Stimulated activated CD8-positive, alpha-beta memory T cell treated with anti-CD3 and anti-CD28 coated beads, Interleukin-12 subunit alpha, Interleukin-12 subunit beta, amount 100 ng/mL, for 24 hours (primary cell): Measurements from ENCODE around the gene KRTAP12-2.
"Not testable (repeated sequence)": the region's sequence is repeated elsewhere in the genome, so short reads cannot be mapped to it uniquely, and the experiment has no call there.

Source experiments
- DNase-seq: peaks from one replicate; pipeline ENCODE4 v3.0.0-alpha.2; 2020; ENCODE audit errors: extremely low read depth

The KRTAP12-2 gene

DNA sequence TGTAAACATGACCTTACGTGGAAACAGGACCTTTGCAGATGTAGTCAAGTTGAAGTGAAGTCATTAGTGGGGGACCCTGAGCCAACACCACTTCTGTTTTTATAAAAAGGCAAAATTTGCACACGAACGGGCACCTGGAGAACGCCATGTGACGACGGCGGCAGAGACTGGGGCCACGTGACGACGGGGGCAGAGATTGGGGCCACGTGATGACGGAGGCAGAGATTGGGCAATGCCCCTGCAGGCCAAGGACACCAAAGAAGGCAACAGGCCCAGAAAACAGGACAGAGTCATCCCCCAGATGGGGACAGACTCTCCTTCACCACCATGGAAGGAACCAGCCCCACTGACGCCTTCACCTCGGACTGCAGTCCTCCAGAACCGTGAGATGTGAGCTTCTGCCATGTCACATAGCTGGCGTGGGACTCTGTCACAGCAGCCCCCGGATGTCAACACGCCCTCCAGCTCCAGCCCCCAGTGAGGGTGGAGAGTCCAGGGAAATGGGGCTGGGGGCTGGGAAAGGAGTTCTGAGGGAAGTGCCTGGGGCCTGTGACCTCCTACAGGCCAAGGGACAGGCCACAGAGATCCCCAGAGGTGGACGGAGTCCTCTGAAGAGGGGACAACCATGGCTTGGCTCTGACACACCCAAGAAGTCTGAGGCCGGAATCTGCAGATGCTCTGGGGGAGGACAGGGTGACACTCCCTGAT, 16.3 kb downstream of the KRTAP12-2 start:
- no peak for DNase-seq

DNA sequence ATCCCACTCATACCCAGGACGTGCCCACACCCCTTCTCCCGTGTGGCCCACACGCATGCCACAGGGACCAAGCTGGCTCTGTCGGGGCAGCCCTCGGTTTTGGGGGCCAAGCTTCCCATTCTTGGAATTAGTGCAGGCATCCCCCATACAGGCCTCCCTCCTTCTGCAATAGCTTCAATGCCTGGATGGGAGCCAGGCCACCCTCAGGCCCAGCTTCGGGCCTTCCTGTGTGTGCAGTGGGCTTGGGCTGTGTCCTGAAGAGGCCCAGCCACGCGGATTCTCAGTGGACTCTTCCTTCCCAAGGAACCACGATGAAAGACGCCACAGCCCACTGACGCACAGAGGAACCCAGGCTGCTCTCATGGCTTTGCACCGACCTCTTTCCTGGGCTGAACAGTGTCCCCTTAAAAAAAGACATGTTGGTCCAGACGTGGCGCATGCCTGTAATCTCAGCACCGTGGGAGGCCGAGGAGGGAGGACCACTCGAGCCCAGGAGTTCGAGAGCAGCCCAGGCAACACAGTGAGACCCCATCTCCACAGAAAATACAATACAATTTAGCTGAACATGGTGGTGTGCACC, 17.1 kb downstream of the KRTAP12-2 start:
- no peak for DNase-seq

DNA sequence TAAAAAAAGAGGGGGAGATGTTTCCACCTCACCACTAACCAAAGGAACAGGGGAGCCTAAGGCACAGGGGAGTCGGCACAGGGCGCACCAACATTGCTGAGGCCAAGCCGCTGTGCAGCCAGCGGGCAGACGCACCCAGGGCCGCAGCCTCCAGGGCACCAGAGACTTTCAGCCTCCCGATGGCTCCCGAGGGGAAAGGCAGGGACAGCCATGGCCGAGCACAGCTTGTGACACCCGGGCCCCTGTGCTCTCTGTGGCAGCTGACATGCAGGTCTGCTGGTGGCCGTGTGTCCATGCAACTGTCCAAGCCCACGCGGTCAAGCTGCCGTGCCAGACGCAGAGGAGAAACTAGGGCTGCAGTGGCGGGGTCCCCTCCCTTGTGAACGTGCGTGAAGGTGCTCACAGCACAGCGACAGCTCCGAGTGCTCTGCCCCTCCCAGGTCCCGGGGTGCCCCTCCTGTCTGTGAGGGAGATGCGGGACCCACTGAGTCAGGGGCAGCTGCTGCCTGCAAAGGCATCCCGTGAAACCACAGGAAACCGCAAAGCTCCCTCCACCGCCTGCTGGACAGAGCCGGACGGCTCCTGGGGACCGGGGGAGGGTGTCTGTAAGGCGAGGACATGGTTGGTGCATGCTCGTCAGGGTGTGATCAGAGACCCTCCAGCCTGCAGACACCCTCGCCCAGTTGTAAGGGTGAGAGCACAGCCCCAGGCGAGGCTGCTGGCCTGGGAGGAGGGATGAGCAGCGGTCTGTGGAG, 18.0 kb downstream of the KRTAP12-2 start:
- no peak for DNase-seq

DNA sequence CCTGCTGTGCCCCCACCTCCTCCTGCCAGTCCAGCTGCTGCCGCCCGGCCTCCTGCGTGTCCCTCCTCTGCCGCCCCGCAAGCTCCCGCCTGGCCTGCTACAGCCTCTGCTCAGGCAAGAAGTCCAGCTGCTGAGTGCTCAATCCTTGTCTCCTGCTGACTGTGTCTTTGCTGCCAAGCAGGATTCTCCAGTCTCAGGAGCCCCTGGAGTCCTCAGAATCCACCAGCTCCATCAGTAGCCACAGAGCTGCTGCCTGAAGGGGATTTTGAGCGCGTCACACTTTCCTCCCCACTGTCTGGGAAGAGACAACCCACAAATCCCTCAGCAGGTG, 19.5 kb downstream of the KRTAP12-2 start:
- no peak for DNase-seq

DNA sequence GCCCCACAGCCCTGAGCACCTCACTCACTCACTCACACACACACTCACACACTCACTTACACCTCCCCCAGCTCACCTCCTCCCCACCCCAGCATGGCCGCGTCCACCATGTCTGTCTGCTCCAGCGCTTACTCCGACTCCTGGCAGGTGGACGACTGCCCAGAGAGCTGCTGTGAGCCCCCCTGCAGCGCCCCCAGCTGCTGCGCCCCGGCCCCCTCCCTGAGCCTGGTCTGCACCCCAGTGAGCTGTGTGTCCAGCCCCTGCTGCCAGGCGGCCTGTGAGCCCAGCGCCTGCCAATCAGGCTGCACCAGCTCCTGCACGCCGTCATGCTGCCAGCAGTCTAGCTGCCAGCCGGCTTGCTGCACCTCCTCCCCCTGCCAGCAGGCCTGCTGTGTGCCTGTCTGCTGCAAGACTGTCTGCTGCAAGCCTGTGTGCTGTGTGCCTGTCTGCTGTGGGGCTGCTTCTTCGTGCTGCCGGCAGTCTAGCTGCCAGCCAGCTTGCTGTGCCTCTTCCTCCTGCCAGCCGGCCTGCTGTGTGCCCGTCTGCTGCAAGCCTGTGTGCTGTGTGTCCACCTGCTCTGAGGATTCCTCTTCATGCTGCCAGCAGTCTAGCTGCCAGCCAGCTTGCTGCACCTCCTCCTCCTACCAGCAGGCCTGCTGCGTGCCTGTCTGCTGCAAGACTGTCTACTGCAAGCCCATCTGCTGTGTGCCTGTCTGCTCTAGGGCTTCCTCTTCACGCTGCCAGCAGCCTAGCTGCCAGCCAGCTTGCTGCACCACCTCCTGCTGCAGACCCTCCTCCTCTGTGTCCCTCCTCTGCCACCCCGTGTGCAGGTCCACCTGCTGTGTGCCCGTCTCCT, 20.1 kb downstream of the KRTAP12-2 start, which contains the start of gene KRTAP10-11:
Gene KRTAP10-11, plus strand, starts transcription at position 49 of the 856 bp plus-strand sequence. Its CDS starts 45 bp downstream, at position 94.
- DNase-seq = not testable (repeated sequence)

DNA sequence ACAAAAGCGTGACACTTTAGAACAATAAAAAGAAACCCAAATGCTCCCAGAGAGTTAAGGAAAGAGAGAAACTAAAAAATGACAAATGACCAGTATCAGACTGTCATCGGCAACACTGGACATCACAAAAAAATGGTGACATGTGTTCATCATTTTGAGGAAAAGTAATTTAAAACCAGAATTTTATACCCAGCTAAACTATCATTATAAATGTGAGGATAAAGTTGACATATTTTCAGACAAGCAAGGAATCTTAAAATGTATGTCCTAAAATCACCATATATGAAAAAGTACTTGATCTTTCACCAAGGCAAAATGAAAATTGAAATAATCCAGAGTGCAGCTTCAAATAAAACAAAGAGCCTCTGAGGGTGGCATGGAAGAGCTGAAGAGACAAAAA, 21.8 kb downstream of the KRTAP12-2 start:
- no peak for DNase-seq

DNA sequence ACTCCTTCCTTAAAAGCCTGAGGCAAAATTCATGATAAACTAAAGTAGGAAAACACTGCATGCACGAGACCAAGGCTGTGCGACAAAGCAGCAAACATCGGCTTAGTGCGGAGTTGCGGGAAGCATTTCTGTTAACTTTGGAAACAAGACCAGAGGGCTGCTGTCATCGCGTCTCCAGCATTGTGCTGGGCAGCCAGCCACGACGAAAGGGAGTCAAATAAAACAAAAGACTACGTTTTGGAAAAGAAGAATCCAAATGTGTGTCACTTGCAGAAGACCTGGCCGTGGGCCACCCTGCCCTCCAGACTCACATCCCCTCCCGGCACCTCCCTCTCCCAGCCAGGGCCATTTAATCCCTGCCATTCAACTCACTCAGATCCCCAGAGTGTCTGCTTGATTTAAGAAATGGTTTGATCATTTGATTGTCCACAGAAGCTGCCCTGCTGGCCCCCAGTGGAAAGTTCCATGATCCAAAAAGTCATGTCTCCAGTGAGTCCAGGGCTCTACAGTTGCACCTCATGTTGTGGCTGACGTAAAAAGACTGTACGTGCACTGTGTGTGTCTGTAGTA, 22.9 kb downstream of the KRTAP12-2 start:
- DNase-seq = no peak

DNA sequence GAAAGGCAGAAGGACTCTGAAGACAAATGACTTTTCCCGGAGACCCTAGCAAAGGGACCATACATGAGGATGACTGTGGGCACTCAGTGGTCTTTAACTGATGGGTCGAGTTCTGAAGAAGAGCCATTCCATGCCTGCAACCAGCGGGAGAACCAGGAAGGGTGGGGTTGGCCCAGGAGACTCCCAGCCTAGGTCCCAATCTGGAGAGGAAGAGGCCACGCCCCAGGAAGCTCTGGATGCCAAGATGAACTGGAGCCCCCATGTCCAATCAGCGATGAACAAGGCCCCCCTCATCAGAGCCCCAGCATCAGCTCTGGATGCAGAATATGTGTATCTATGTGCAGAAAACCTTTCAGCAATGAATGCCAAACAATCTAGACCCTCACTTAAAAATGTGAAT, 26.0 kb downstream of the KRTAP12-2 start:
- no peak for DNase-seq

- no peak for DNase-seq
Measured at GRCh38 chr21:44639331-44639655, 27.4 kb downstream of the KRTAP12-2 start.

GRCh38 chr21:44638506-44639330, 28.0 kb downstream of the KRTAP12-2 start:
- not testable (repeated sequence) for DNase-seq

DNA sequence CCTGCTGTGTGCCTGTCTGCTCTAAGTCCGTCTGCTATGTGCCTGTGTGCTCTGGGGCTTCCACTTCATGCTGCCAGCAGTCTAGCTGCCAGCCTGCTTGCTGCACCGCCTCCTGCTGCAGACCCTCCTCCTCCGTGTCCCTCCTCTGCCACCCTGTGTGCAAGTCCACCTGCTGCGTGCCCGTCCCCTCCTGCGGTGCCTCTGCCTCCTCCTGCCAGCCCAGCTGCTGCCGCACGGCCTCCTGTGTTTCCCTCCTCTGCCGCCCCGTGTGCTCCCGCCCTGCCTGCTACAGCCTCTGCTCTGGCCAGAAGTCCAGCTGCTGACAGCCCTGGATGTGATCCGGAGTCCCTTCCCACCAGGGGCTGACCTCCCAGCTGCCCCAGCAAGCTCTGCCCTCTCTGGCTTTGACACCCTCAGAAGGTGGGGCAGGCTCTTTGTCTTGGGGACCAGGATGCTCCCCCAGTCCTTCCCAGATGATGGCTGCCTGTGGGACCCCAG, 28.8 kb downstream of the KRTAP12-2 start:
- not testable (repeated sequence) for DNase-seq

- DNase-seq = no peak
Measured at GRCh38 chr21:44637018-44637850, 29.5 kb downstream of the KRTAP12-2 start, which contains the start of gene KRTAP10-10. TSS of gene KRTAP10-10 (plus strand) at chr21:44637356. CDS start at chr21:44637418, 62 bp downstream.

DNA sequence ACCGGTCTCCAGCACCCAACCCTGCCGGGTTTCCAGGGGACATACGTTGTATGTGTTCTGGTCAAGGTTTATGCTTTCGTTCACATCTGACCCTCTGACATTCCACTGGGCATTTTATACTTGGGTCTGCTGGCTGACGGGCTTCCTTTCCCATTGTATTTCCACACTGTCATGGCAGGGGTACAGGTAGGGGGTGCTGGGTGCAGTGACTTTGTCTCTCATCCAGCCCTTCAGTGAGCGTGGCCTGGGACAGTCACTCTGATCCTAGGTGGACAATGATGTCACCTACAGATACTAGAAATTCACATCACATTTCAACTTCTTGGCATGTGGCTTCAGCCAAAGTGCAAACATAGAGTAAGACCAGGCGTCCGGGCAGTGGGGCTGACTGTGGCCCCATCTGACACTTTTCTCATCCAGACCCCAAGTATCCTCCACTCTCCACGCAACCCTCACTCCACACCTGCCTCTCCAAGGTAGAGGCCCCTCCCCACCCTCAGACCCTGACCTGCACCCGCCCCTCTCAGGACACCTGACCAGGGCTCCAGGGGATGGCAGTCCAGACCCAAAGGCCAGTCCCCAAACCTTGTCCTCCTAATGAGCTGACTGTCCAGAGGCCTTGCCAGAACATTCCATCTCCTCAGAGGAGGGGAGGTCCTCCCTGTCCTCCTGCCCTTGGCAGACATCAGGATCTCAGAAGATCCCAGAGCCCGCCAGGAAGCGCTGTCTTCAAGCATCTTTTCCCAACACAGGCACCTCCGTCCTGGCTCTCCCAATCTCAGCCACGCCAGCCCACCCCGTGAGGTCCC, 30.3 kb downstream of the KRTAP12-2 start:
- DNase-seq = no peak

DNA sequence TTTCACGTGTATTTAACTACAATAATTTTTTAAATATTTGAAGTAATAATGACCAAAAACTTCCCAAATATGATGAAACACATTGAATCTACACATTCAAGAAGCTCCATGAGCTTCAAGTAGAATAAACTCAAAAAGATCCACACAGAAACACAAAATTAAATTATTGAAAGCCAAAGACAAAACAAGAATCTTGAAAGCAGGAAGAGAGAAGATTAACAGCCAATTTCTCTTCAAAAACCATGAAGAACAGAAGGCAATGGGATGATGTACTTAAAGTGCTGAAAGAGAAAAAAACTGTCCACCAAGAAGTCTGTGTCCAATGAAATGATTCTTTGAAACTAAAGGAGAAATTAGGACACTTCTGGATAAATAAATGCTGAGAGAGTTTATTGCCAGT, 34.7 kb downstream of the KRTAP12-2 start:
- no peak for DNase-seq

- no peak for DNase-seq
Measured at GRCh38 chr21:44630440-44630839, 36.3 kb downstream of the KRTAP12-2 start.

DNA sequence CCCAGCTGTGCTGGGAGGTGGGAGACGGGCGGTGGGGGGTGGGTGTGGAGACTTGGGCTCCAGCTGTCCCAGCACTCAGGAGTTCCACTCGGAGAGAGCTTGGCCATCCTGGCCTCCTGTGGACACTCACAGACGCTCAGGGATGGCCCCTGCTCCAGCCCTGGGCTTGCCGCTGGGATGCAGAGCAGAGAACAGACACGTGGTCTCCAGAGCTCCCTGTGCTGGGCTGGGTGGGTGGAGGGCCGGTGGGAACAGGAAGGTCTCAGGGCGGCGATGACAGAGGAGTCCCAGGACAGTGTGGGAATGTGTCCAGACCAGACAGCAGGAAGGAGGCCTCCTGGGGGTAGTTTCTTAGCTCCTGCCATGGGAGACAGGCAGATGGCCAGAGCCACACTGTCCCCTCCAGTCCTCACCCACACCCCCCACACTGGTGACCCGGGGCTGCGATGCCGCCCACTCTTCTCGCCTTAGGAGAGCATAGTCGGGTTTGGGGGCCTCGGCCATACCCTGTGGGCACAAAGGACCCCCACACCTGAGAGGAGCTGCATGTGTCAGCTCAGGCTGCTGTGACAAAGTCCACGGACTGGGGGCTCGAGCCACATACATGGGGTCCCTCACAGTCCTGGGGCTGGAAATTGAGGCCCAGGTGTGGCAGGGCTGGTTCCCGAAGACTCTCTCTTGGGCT, 37.9 kb downstream of the KRTAP12-2 start:
- no peak for DNase-seq

DNA sequence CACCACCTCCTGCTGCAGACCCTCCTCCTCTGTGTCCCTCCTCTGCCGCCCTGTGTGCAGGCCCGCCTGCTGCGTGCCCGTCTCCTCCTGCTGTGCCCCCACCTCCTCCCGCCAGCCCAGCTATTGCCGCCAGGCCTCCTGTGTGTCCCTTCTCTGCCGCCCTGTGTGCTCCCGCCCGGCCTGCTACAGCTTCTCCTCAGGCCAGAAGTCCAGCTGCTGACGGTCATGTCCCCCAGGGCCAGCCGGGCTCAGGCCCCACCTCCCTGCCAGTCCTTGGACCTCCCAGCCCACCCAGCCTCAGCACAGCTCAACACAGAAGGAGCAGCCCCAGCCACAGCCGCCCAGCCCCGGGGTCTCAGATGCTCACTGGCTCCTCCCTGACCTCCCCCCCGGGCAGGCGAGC, 38.9 kb downstream of the KRTAP12-2 start:
- DNase-seq = not testable (repeated sequence)

- not testable (repeated sequence) for DNase-seq
Measured at GRCh38 chr21:44627181-44627822, 39.4 kb downstream of the KRTAP12-2 start.
